ENCODE results near the gene CASZ1.

The CASZ1 gene

DNA sequence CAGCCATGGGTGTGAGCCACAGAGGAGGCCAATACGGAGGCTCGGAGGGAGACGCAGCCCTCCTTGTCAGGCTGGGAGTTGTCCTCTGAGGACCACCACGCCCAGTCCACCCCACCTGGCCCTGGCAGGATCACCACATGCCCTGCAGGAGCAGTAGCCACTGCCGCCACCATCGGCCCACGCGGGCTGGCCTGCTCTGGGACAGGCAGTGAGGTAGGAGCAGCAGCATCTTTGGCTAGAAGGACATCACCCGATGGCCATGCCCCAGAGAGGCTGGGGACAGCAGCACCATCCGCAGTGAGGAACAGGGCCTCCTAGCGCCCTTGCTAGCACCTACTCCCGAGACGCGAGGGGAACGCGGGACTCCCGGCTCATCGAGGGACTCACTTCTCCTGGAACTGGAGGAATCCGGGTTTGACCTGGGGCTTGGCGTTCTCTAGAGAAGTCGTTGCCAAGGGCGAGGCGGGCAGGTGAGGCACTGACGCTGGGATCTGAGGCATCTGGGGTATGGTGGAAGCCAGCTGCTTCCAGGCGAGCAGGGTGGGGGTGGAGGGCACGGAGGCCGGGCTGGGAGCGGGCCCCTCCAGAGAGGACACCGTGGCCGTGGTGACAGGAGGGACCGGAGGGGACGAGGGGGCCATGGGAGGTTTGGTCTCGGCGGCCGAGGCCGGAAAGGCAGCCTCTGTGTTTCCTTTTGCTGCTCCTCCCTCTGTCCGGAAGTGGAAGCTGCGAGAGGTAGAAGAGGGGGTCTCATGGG lies 148.9 kb downstream of the CASZ1 start:
- no peak for DNase-seq

- DNase-seq, result peak; percentile 34
Measured at GRCh38 chr1:10646347-10646861, 150.0 kb downstream of the CASZ1 start.

- no peak for DNase-seq
Measured at GRCh38 chr1:10644307-10645128, 151.9 kb downstream of the CASZ1 start.

GRCh38 chr1:10643607-10644306 lies 152.7 kb downstream of the CASZ1 start:
- no peak for DNase-seq

- DNase-seq, result no peak
Measured at GRCh38 chr1:10642403-10643080, 153.9 kb downstream of the CASZ1 start.

DNA sequence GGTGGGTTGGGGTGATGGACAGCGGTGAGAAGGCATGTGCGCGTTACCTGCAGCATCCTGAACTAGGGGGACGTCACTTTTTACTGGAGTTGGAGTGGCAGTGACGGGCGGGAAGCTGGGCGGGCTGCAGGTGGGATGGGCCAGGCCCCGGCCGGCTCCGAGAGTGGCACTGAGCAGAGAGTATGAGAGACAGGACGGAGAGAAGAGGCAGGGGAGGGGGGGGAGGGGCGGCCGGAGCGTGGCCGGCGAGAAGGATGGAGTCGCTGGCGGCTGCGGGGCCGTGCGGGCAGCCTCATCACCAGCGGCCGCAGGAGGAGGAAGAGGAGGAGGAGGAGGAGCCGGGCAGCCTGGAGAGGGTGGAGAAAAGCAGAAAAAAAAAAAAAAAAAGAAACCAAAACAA lies 154.5 kb downstream of the CASZ1 start:
- no peak for DNase-seq

- DNase-seq, result no peak
Measured at GRCh38 chr1:10640843-10641553, 155.4 kb downstream of the CASZ1 start.

DNA sequence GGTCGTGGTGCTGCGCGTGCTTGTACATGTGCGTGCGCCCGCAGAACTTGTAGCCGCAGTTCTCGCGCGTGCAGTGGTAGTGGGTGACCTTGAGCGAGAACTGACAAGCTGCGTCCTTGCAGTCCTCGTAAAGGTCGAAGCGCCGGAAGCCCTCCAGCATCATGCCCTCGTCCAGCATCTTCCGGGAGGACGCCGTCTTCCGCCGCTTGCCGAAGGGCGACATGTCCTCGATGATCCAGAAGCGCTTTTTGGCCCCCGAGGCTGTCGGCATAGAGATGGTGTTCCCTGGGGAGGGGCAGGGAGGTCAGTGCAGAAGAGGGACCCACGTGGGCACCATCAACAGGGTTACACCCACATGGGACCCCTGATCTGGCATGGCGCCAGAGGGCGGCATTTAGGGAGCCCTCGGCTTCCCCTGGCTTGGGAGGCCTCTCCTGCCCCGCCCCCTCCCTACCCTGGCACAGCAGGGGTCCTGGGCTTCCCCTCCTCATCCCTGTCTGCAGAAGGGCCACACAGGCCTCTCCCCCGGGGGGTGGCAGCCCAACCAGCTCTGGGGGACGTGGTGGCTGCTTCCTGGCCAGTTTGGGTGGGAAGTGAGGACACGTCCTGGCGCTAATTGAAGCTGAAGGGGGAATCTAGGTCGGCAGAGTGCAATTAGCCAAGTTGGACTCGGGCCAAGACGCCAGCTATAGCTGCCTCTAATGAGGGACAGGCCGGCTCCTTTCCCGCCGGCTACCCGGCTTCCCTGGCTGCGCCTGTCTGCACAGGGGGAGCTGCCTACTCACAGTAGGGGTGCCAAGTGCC lies 156.5 kb downstream of the CASZ1 start:
- DNase-seq, result no peak

DNA sequence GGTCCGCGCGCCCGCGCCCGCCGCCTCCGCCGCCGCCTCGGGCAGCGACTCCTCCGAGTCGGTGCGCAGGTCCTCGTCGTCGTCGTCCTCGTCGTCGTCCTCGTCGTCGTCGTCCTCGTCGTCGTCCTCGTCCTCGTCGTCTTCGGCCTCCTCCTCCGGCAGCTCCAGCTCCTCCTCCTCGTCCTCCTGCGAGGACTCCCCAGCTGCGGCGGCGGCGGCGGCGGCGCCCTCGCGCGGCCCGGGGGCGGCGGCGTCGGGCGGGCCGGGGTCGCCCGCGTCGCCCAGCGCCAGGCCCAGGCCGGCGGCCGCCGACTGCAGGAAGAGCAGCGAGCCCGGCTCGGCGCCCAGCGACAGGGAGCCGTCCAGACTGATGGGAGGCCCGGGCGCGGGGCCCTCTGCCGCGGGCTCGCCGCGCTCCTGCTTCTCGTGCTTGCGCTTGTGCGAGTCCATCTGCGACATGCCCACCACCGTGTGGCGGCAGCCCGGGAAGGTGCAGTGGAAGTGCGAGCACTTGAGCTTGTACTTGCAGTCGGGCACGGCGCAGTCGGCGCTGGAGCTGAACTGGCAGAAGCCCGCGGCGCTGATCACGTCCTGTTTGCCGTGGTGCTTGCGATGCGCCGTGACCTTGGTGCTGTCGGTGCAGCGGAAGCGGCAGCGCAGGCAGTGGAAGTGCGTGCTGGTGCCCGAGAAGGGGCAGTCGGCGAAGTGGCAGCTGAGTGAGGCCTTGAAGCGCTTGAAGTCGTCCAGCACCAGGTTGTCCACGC lies 157.3 kb downstream of the CASZ1 start:
- DNase-seq, result no peak

- no peak for DNase-seq
Measured at GRCh38 chr1:10638559-10639005, 157.9 kb downstream of the CASZ1 start.

GRCh38 chr1:10637834-10638558 lies 158.4 kb downstream of the CASZ1 start:
- no peak for DNase-seq

- no peak for DNase-seq
Measured at GRCh38 chr1:10637400-10637799, 159.0 kb downstream of the CASZ1 start.

GRCh38 chr1:10635992-10636391 lies 160.5 kb downstream of the CASZ1 start:
- DNase-seq, result no peak

- peak; percentile 46 for DNase-seq
Measured at GRCh38 chr1:10635085-10635896, 161.2 kb downstream of the CASZ1 start.

GRCh38 chr1:10634428-10635084 lies 161.9 kb downstream of the CASZ1 start:
- peak; percentile 35 for DNase-seq

GRCh38 chr1:10634075-10634427 lies 162.4 kb downstream of the CASZ1 start:
- no peak for DNase-seq

GRCh38 chr1:10633416-10633815 lies 163.0 kb downstream of the CASZ1 start:
- DNase-seq, result no peak

GRCh38 chr1:10632691-10633090 lies 163.8 kb downstream of the CASZ1 start:
- DNase-seq, result no peak
